ENCODE results near the gene WNT3A. TPM values are rescaled to one million over a fixed set of nuclear protein-coding genes. Genes with fewer than 3 reads are reported as not detected.
"Not testable (repeated sequence)": the region's sequence is repeated elsewhere in the genome, so short reads cannot be mapped to it uniquely, and the experiment has no call there.

The WNT3A gene, protein sequence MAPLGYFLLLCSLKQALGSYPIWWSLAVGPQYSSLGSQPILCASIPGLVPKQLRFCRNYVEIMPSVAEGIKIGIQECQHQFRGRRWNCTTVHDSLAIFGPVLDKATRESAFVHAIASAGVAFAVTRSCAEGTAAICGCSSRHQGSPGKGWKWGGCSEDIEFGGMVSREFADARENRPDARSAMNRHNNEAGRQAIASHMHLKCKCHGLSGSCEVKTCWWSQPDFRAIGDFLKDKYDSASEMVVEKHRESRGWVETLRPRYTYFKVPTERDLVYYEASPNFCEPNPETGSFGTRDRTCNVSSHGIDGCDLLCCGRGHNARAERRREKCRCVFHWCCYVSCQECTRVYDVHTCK
- total RNA-seq: not detected

DNA sequence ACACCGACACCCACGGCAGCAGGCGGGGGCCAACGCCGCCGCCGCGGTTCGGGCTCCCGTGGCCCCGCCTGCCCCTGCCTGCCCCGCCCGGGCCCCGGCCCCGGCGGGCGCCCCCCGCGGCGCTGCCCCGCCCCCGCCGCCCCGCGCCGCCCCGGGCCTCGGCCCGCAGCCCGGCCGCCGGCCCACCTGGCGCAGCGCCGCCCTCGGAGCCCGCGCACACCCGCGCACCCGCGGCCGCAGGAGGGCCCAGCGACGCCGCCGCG lies at the start of gene WNT3A:
Gene WNT3A, plus strand, starts transcription at position 213 of the 263 bp plus-strand sequence. CDS start 131 bp downstream, outside the sequence.
- no peak within 1 kb of the TSS for H3K4me3 ChIP-seq
- H3K9me3 ChIP-seq: no peaks in the 10 kb centered on the region
- TF ChIP-seq, protein P1, sequence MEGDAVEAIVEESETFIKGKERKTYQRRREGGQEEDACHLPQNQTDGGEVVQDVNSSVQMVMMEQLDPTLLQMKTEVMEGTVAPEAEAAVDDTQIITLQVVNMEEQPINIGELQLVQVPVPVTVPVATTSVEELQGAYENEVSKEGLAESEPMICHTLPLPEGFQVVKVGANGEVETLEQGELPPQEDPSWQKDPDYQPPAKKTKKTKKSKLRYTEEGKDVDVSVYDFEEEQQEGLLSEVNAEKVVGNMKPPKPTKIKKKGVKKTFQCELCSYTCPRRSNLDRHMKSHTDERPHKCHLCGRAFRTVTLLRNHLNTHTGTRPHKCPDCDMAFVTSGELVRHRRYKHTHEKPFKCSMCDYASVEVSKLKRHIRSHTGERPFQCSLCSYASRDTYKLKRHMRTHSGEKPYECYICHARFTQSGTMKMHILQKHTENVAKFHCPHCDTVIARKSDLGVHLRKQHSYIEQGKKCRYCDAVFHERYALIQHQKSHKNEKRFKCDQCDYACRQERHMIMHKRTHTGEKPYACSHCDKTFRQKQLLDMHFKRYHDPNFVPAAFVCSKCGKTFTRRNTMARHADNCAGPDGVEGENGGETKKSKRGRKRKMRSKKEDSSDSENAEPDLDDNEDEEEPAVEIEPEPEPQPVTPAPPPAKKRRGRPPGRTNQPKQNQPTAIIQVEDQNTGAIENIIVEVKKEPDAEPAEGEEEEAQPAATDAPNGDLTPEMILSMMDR (IDR thresholded peaks at IDR 0.05): no peak
- no peak for TF ChIP-seq POLR2A (IDR thresholded peaks at IDR 0.05)
- intact Hi-C loops (cut with DNase I; ENCODE audit: low total_unique reads): no loop called here
- DNase-seq: no peak
- no peaks in the 10 kb centered on the region for H3K36me3 ChIP-seq
- peaks cover 0 to 8% of the 10 kb centered on the region in 2 donors for H3K4me1 ChIP-seq
- H3K27me3 ChIP-seq: peaks cover 3 to 28% of the 10 kb centered on the region in 2 donors
- no peak within 1 kb of the TSS for H3K27ac ChIP-seq

DNA sequence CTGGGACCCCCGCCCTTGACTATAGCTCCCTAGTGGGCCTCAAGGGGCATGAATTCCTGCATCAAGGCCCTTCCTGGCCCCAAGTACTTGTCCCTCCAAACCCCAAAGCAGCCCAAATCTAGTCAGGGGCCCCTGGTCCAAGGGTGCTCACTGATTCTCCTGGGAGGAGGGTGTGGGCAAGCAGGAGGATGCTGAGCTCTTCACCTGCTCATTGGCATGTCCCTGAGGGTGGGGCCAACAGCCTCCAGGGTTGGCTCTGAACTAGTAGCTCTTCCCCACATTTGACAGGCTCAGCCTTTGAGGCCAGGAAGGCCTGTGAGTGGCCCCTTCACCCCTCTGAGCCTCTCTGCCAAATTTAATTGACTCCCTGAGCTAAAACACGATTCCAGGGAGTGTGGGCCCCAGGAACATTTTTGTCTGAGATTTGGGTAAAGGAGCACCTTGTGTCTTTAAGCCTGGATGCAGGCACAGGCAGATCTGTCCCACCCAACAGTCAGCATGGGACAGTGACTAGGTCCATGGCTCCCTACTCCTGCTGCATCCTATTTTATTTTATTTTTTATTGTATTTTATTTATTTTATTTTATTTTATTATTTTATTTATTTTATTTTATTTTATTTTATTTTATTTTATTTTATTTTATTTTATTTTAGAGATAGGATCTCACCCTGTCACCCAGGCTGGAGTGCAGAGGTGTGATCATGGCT lies 48.0 kb upstream of the WNT3A start:
- H3K27me3 ChIP-seq: no peaks in the 10 kb centered on the region
- no peaks in the 10 kb centered on the region for H3K36me3 ChIP-seq
- TF ChIP-seq, protein P1 (IDR thresholded peaks at IDR 0.05): no peak
- no peak for TF ChIP-seq POLR2A (IDR thresholded peaks at IDR 0.05)
- no peak overlapping the region for H3K4me3 ChIP-seq
- H3K27ac ChIP-seq: no peak overlapping the region
- no peaks in the 10 kb centered on the region for H3K9me3 ChIP-seq
- intact Hi-C loops (cut with DNase I; ENCODE audit: low total_unique reads): loop anchor here (10.0 kb wide), 1 partner anchor 474 kb away; no protein-coding TSS in a partner anchor
- no peak for DNase-seq
- H3K4me1 ChIP-seq: no peaks in the 10 kb centered on the region

DNA sequence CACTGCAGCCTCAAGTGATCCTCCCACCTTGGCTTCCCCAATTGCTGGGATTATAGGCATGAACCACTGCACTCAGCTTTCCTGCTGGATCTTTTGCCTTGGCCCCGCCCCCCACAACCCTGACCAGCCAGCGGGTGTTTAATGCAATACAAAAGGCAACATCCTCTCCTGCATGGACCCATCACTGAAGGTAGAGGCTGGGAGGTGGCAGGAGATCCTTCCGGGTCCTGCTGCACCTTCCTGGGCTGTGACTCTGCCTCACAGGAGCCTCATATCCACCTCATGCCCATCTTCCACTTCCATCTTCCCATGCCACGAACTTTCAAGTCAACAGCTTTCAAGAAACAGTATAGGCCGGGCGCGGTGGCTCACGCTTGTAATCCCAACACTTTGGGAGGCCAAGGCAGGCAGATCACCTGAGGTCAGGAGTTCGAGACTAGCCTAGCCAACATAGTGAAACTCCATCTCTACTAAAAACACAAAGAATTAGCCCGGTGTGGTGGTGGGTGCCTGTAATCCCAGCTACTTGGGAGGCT lies 47.4 kb upstream of the WNT3A start:
- Histone ChIP-seq H3K9me3 (no peaks in the 10 kb centered on the region), H3K4me1 (no peaks in the 10 kb centered on the region), H3K27ac (no peak overlapping the region), H3K4me3 (no peak overlapping the region), H3K36me3 (no peaks in the 10 kb centered on the region), H3K27me3 (no peaks in the 10 kb centered on the region)
- intact Hi-C loops (cut with DNase I; ENCODE audit: low total_unique reads): loop anchor here (10.0 kb wide), 1 partner anchor 475 kb away; no protein-coding TSS in a partner anchor
- TF ChIP-seq, protein P1 (IDR thresholded peaks at IDR 0.05): no peak
- no peak for TF ChIP-seq POLR2A (IDR thresholded peaks at IDR 0.05)
- DNase-seq: no peak

DNA sequence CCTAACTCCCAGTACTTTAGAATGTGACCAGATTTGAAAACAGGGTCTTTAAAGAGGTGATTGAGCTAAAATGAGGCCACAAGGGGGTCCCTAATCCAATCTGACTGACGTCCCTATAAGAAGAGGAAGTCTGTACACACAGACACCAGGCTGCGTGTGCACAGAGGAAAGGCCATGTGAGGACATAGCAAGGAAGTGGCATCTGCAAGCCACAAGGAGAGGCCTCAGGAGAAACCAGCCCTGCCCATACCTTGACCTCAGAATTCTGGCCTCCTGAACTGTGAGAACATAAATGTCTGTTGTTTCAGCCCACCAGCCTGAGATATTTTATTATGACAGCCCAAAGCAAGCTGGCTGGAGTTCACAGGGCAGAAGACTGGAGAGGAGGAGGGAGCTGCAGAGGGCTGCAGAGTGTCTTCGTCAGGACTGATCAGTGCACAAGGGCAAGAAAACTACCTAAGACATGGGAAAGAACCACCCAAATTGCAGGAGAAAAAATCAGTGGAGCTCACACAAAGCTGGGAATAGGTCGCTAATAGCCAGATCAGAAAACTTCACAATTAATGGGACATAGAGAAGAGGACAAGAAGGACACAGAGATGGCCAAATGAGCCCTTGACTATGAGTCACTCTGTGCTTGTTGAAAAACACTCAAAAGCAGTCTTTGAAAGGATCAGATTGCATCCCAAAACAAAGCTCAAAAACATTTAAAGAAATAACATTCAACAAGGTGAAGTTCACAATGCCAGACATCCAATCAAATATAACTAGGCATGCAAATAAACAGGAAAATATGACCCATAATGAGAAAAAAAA lies 44.9 kb upstream of the WNT3A start:
- TF ChIP-seq, protein P1 (IDR thresholded peaks at IDR 0.05): no peak
- no peak for TF ChIP-seq POLR2A (IDR thresholded peaks at IDR 0.05)
- no peaks in the 10 kb centered on the region for H3K36me3 ChIP-seq
- no peaks in the 10 kb centered on the region for H3K9me3 ChIP-seq
- no peaks in the 10 kb centered on the region for H3K4me1 ChIP-seq
- intact Hi-C loops (cut with DNase I; ENCODE audit: low total_unique reads): no loop called here
- no peak for DNase-seq
- no peaks in the 10 kb centered on the region for H3K27me3 ChIP-seq
- no peak overlapping the region for H3K4me3 ChIP-seq
- no peak overlapping the region for H3K27ac ChIP-seq

DNA sequence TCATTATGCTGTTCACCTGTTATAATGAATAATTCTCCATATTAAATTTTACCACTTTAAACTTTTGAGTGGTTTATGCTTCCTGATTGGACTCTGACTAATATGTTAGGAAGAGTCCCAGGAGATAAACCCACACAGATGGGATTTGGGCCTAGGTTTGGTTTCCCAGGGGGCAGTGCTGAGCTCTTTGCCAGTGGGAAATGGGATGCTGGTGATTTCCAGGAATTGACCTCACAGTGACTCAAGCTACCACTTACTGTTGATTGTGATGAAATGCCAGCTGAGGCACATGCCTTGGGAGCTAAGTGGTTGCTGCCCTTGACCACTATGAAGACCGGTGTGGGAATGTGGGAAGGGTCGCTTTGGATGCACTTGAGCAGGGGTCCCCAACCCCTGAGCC lies 40.1 kb upstream of the WNT3A start:
- H3K4me1 ChIP-seq; H3K36me3 ChIP-seq; H3K9me3 ChIP-seq; intact Hi-C loops (cut with DNase I; ENCODE audit: low total_unique reads); H3K27me3 ChIP-seq; DNase-seq; H3K4me3 ChIP-seq; H3K27ac ChIP-seq: not testable (repeated sequence)

DNA sequence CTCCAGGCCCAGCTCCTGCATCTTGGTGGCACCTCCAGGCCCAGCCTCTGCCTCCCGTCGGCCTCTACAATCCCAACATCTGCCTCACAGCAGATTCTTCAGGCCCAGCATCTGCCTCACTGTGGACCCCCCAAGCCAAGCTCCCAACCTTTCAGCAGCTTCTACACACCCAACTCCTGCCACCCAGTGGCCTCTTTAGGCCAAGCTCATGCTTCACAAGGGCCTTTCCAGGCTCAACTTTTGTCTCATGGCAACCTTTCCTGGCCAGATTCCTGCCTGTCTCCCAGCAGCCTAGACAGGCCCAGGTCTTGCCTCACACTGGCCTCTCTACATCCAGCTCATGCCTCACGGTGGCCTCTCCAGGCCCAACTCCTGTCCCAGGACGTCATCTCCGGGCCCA lies 39.0 kb upstream of the WNT3A start:
- intact Hi-C loops (cut with DNase I; ENCODE audit: low total_unique reads); H3K27ac ChIP-seq; H3K4me1 ChIP-seq; H3K27me3 ChIP-seq; H3K4me3 ChIP-seq; H3K36me3 ChIP-seq; DNase-seq; H3K9me3 ChIP-seq: not testable (repeated sequence)

DNA sequence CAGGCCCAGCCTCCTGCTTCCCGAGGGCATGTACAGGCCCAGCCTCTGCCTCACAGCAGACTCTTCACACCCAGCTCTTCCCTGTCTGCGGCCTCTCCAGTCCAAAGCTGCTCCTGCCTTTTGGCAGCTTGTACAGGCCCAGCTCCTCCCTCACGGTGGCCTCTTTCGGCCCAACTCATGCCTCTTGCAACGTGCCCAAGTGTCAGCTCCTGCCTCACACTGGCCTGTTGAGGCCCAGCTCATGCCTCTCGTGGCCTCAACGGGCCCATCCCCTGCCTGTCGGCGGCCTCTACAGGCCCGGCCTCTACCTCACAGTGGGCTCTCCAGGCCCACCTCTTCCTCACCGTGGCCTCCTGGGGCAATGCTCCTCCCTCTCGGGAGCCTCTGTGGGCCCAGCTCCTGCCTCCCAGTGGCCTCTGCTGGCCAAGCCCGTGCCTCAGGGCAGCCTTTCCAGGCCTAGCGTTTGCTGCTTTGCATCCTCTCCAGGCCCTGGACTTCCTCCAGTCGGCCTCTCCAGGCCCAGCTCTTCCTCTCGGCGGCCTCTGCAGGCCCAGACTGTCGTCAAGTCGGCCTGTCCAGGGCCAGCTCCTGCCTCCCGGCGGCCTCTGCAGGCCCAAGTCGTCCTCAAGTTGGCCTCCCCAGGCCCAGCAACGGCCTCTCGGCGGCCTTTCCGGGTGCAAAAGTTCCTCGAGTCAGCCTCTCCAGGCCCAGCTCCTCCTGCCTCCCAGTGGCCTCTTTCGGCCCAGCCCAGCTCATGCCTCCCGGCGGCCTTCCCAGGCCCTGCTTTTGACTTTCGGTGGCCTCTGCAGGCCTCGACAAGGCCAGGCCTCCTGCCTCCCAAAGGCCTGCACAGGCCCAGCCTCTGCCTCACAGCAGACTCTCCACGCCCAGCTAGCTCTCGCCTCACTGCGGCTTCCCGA lies 36.5 kb upstream of the WNT3A start:
- intact Hi-C loops (cut with DNase I; ENCODE audit: low total_unique reads); DNase-seq; H3K4me1 ChIP-seq: not testable (repeated sequence)

More for the DNA sequence above, 36.5 kb upstream of the WNT3A start:
- H3K27ac ChIP-seq, H3K36me3 ChIP-seq, H3K4me3 ChIP-seq, H3K27me3 ChIP-seq, H3K9me3 ChIP-seq: not testable (repeated sequence)
